Measurements from ENCODE around the gene GPR39.

GPR39 gene

DNA sequence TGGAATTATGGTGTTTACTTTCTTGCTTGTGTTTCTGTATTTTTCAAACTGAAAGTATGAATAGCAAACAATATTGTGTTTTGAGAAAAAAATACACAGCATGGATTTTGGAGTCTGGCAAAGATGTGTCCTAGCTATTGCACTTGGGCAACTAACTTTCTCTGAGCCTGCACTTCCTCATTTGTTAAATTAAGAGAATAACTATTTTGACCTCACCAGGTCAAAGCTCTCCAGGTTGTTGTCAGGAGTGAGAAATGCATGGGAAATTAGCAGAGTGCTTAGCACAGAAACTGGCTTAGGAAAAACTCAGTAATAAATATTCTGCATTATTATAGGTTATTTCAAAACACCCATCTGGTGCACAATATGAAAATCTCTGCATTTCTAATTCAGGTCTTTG, 225.2 kb downstream of the GPR39 start:
- no peaks in the 10 kb centered on the region for H3K4me1 ChIP-seq (ENCODE audit: control insufficient read depth in 1 of 2, insufficient read depth in 2 of 2, low read length in 2 of 2)
- H3K36me3 ChIP-seq (ENCODE audit: control insufficient read depth in 1 of 2, insufficient read depth in 2 of 2, low read length in 2 of 2): peaks cover 0 to 3% of the 10 kb centered on the region in 2 donors
- no peaks in the 10 kb centered on the region for H3K9me3 ChIP-seq (ENCODE audit: control insufficient read depth in 1 of 2, low read length in 2 of 2)
- H3K27me3 ChIP-seq (ENCODE audit: control insufficient read depth in 1 of 2, insufficient read depth in 2 of 2, low read length in 2 of 2): no peaks in the 10 kb centered on the region
- H3K9ac ChIP-seq (ENCODE audit: low read depth in 1 of 2, low read length in 2 of 2): no peak overlapping the region
- H3K4me3 ChIP-seq (ENCODE audit: low read depth in 1 of 2, low read length in 2 of 2): no peak overlapping the region
- H3K27ac ChIP-seq (ENCODE audit: low read depth, low read length): no peak overlapping the region

DNA sequence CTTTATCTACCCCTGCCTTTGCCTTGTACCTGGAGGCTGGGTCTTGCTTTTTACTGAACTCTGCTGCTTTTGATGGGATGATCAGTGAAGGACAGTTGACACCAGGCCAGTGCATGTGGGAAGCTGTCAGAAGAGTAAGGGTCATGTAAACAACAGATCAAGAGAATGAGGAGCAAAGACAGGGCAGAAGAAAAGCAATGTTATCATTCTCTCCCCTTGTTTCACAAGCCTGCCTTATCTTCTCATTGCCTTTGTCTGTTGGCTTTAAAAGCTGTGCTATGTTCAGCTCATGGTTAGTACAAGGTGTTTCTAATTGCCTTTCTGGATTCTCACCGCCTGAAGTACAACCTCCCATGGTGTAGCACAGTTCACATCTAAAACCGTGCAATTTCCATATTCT, 225.8 kb downstream of the GPR39 start:
- H3K4me1 ChIP-seq (ENCODE audit: control insufficient read depth in 1 of 2, insufficient read depth in 2 of 2, low read length in 2 of 2): no peaks in the 10 kb centered on the region
- no peak overlapping the region for H3K27ac ChIP-seq (ENCODE audit: low read depth, low read length)
- H3K9me3 ChIP-seq (ENCODE audit: control insufficient read depth in 1 of 2, low read length in 2 of 2): no peaks in the 10 kb centered on the region
- H3K4me3 ChIP-seq (ENCODE audit: low read depth in 1 of 2, low read length in 2 of 2): no peak overlapping the region
- peaks cover 0 to 3% of the 10 kb centered on the region in 2 donors for H3K36me3 ChIP-seq (ENCODE audit: control insufficient read depth in 1 of 2, insufficient read depth in 2 of 2, low read length in 2 of 2)
- H3K27me3 ChIP-seq (ENCODE audit: control insufficient read depth in 1 of 2, insufficient read depth in 2 of 2, low read length in 2 of 2): no peaks in the 10 kb centered on the region
- H3K9ac ChIP-seq (ENCODE audit: low read depth in 1 of 2, low read length in 2 of 2): no peak overlapping the region

DNA sequence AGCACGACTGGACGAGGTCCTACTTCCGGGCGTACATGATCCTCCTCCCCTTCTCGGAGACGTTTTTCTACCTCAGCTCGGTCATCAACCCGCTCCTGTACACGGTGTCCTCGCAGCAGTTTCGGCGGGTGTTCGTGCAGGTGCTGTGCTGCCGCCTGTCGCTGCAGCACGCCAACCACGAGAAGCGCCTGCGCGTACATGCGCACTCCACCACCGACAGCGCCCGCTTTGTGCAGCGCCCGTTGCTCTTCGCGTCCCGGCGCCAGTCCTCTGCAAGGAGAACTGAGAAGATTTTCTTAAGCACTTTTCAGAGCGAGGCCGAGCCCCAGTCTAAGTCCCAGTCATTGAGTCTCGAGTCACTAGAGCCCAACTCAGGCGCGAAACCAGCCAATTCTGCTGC, 228.6 kb downstream of the GPR39 start:
- Histone ChIP-seq H3K4me1 (ENCODE audit: control insufficient read depth in 1 of 2, insufficient read depth in 2 of 2, low read length in 2 of 2) (no peaks in the 10 kb centered on the region), H3K27me3 (ENCODE audit: control insufficient read depth in 1 of 2, insufficient read depth in 2 of 2, low read length in 2 of 2) (no peaks in the 10 kb centered on the region), H3K27ac (ENCODE audit: low read depth, low read length) (no peak overlapping the region), H3K36me3 (ENCODE audit: control insufficient read depth in 1 of 2, insufficient read depth in 2 of 2, low read length in 2 of 2) (peaks cover 0 to 3% of the 10 kb centered on the region in 2 donors), H3K9me3 (ENCODE audit: control insufficient read depth in 1 of 2, low read length in 2 of 2) (no peaks in the 10 kb centered on the region), H3K4me3 (ENCODE audit: low read depth in 1 of 2, low read length in 2 of 2) (no peak overlapping the region), H3K9ac (ENCODE audit: low read depth in 1 of 2, low read length in 2 of 2) (no peak overlapping the region)

DNA sequence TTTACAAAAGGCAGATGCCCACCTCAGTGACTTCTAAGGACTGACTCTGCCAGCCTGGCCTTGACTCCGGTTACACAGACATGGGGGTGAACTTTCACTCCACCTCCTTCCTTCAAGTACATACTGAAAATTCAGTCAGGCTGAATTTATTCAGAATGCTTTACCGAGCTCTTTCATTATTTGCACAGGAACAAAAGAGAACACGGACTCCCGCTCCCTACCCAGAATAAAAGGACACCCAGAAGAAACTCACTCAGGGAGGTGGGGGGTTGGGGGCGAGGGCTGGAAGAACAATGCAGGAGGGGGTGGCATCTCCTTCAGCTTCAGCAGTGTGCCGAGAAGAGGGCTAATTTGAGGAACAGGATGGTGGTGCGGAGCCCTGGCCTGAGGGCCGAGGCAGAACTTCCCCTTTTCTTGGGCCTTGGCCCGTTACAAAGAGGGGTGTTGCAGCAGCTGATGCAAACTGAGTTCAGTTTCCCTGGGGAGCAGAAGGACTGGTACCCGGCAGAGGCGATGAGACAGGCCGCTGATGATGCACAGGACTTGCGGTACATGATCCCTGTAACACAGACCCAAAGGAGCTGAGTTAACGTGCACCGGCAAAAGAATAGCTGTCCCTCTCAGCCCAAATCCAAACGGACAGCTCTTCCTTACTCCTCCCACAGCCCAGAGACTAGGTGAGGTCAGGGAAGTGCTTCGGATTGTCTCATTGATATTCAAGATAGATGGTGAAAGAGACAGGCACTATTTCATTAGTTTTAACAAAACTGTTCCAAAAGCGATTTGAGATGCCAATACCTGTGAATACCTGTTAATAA, 229.3 kb downstream of the GPR39 start:
- H3K9ac ChIP-seq (ENCODE audit: low read depth in 1 of 2, low read length in 2 of 2): no peak overlapping the region
- H3K4me1 ChIP-seq (ENCODE audit: control insufficient read depth in 1 of 2, insufficient read depth in 2 of 2, low read length in 2 of 2): no peaks in the 10 kb centered on the region
- no peaks in the 10 kb centered on the region for H3K9me3 ChIP-seq (ENCODE audit: control insufficient read depth in 1 of 2, low read length in 2 of 2)
- H3K36me3 ChIP-seq (ENCODE audit: control insufficient read depth in 1 of 2, insufficient read depth in 2 of 2, low read length in 2 of 2): peaks cover 0 to 3% of the 10 kb centered on the region in 2 donors
- no peaks in the 10 kb centered on the region for H3K27me3 ChIP-seq (ENCODE audit: control insufficient read depth in 1 of 2, insufficient read depth in 2 of 2, low read length in 2 of 2)
- no peak overlapping the region for H3K27ac ChIP-seq (ENCODE audit: low read depth, low read length)
- no peak overlapping the region for H3K4me3 ChIP-seq (ENCODE audit: low read depth in 1 of 2, low read length in 2 of 2)

DNA sequence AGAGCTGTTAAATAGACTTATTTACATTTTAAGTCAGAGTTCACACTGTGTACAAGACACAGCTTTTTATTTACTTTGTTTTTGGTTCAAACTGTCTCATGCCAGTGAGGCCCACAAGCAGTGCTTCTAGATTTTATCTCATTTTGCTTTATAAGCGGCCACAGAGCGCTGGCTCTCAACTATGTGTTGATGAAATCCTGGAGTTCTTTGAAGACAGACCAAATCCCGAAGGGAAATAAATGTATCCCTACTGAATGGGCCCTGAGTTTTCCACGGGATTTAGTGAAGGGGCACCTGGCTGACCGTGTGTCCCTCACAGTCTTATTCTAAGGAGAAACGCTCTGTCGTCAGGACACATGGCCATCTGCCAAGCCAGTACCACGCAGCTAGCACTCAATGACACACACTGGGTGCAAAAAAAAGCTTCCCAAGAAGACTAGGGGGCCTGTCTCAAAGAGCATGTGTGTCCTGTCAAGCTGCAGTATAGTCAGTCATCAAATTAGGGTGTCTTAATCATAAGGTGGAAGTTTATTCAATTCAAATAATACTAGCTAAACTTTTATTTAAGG, 230.0 kb downstream of the GPR39 start:
- Histone ChIP-seq H3K27me3 (ENCODE audit: control insufficient read depth in 1 of 2, insufficient read depth in 2 of 2, low read length in 2 of 2) (no peaks in the 10 kb centered on the region), H3K27ac (ENCODE audit: low read depth, low read length) (no peak overlapping the region), H3K4me1 (ENCODE audit: control insufficient read depth in 1 of 2, insufficient read depth in 2 of 2, low read length in 2 of 2) (no peaks in the 10 kb centered on the region), H3K9ac (ENCODE audit: low read depth in 1 of 2, low read length in 2 of 2) (no peak overlapping the region), H3K9me3 (ENCODE audit: control insufficient read depth in 1 of 2, low read length in 2 of 2) (no peaks in the 10 kb centered on the region), H3K36me3 (ENCODE audit: control insufficient read depth in 1 of 2, insufficient read depth in 2 of 2, low read length in 2 of 2) (peaks cover 0 to 3% of the 10 kb centered on the region in 2 donors), H3K4me3 (ENCODE audit: low read depth in 1 of 2, low read length in 2 of 2) (no peak overlapping the region)

DNA sequence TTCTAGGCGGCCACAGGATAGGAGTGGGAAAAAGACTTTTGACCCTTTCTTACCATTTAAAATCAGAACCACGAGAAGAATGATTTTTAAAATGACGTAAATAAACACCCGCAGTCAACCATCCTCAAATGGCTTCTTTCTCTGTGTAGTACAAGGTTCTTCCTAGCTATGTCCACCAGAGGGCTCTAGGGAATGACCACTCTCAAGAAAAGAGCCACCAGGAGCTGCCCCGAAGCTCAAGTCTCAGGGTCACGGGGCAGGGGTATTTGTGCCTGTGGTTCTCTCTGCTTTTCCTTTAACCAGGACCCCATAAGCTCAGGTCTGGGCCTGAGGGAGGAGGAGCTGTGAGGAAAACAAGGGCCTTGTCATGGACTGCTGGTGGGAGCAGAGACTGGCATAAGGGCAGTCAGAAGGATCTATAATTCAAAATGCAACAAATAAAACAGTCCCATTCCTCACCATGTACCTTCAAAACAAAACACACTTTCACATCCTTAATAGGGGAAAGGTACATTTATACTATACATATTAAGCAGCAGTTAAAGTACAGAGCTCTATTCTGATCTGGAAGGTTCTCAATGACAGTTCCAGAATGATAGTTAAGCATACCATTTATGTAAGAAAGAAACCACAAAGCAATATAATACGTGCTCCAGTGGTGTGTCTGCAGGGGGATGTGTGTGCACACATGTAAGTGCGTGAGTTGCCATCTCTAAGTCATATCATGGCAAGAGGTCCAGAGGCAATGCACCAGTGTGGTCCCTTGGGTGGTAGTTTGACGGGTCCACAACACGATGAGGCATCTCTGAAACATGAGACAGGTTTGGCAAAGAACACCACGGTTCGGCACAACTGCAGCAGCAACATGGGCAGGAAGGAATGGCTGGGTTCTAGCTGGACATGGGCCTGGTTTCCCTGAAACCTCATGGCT, 234.8 kb downstream of the GPR39 start:
- no peaks in the 10 kb centered on the region for H3K27me3 ChIP-seq (ENCODE audit: control insufficient read depth in 1 of 2, insufficient read depth in 2 of 2, low read length in 2 of 2)
- H3K9ac ChIP-seq (ENCODE audit: low read depth in 1 of 2, low read length in 2 of 2): no peak overlapping the region
- H3K36me3 ChIP-seq (ENCODE audit: control insufficient read depth in 1 of 2, insufficient read depth in 2 of 2, low read length in 2 of 2): no peaks in the 10 kb centered on the region
- no peak overlapping the region for H3K27ac ChIP-seq (ENCODE audit: low read depth, low read length)
- no peaks in the 10 kb centered on the region for H3K4me1 ChIP-seq (ENCODE audit: control insufficient read depth in 1 of 2, insufficient read depth in 2 of 2, low read length in 2 of 2)
- H3K9me3 ChIP-seq (ENCODE audit: control insufficient read depth in 1 of 2, low read length in 2 of 2): no peaks in the 10 kb centered on the region
- H3K4me3 ChIP-seq (ENCODE audit: low read depth in 1 of 2, low read length in 2 of 2): no peak overlapping the region

DNA sequence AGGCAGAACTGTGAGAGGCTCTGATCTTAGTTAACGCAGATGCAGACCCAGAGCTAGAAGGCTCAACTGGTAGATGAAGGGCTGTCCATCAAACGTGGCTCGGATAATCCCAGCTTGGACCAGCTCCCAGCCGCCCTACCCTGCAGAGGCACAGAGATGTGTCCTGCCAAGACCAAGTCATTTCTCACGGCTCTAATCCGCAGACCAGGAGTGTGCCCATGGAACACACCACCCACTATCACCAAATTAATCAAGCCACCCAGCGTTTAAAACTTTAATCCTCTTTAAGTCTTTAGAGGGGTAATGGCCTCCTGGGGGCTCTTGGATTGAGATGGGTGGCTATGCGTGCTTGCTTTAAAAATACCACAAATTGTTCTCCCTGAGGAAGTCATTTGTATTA, 235.9 kb downstream of the GPR39 start:
- no peaks in the 10 kb centered on the region for H3K4me1 ChIP-seq (ENCODE audit: control insufficient read depth in 1 of 2, insufficient read depth in 2 of 2, low read length in 2 of 2)
- H3K27ac ChIP-seq (ENCODE audit: low read depth, low read length): no peak overlapping the region
- H3K36me3 ChIP-seq (ENCODE audit: control insufficient read depth in 1 of 2, insufficient read depth in 2 of 2, low read length in 2 of 2): no peaks in the 10 kb centered on the region
- H3K9ac ChIP-seq (ENCODE audit: low read depth in 1 of 2, low read length in 2 of 2): no peak overlapping the region
- H3K27me3 ChIP-seq (ENCODE audit: control insufficient read depth in 1 of 2, insufficient read depth in 2 of 2, low read length in 2 of 2): no peaks in the 10 kb centered on the region
- H3K4me3 ChIP-seq (ENCODE audit: low read depth in 1 of 2, low read length in 2 of 2): no peak overlapping the region
- no peaks in the 10 kb centered on the region for H3K9me3 ChIP-seq (ENCODE audit: control insufficient read depth in 1 of 2, low read length in 2 of 2)

DNA sequence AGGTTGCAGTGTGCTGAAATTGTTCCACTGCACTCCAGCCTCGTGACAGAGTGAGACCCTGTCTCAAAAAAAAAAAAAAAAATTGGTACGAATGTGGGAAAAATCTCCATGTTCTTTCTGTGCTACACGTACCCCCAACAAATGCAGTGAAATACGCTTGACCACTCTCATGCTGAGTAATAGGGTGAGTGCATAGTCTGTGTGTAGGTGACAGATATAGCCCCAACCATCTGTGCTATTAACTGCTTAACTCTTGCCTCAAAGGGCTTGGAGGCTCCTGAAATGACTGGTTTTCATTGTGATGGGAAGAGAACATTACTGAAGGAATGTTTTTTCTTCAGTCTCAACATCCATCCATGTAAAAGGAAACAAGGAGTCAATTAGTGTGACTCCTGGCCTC, 237.7 kb downstream of the GPR39 start:
- no peaks in the 10 kb centered on the region for H3K4me1 ChIP-seq (ENCODE audit: control insufficient read depth in 1 of 2, insufficient read depth in 2 of 2, low read length in 2 of 2)
- no peaks in the 10 kb centered on the region for H3K9me3 ChIP-seq (ENCODE audit: control insufficient read depth in 1 of 2, low read length in 2 of 2)
- H3K9ac ChIP-seq (ENCODE audit: low read depth in 1 of 2, low read length in 2 of 2): no peak overlapping the region
- no peak overlapping the region for H3K27ac ChIP-seq (ENCODE audit: low read depth, low read length)
- H3K27me3 ChIP-seq (ENCODE audit: control insufficient read depth in 1 of 2, insufficient read depth in 2 of 2, low read length in 2 of 2): no peaks in the 10 kb centered on the region
- no peak overlapping the region for H3K4me3 ChIP-seq (ENCODE audit: low read depth in 1 of 2, low read length in 2 of 2)
- no peaks in the 10 kb centered on the region for H3K36me3 ChIP-seq (ENCODE audit: control insufficient read depth in 1 of 2, insufficient read depth in 2 of 2, low read length in 2 of 2)

DNA sequence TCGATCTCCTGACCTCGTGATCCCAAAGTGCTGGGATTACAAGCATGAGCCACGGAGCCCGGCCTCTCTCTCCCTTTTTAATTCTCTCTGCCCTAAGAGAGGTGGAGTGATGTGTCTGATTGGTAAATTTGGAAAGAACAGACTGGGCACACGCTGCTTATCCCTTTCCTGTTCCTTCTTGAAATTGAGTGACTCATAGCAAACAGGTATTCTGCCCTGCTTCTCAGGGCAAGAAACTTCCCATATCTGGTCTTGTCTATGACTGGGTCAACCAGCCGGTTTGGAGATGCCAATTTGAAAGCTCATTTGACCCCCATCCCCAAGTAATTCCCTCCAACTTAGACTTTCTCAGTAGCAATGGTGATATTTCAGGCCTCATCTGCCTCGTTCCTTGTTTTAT, 238.4 kb downstream of the GPR39 start:
- H3K4me3 ChIP-seq (ENCODE audit: low read depth in 1 of 2, low read length in 2 of 2): no peak overlapping the region
- no peaks in the 10 kb centered on the region for H3K27me3 ChIP-seq (ENCODE audit: control insufficient read depth in 1 of 2, insufficient read depth in 2 of 2, low read length in 2 of 2)
- no peak overlapping the region for H3K9ac ChIP-seq (ENCODE audit: low read depth in 1 of 2, low read length in 2 of 2)
- H3K9me3 ChIP-seq (ENCODE audit: control insufficient read depth in 1 of 2, low read length in 2 of 2): no peaks in the 10 kb centered on the region
- no peaks in the 10 kb centered on the region for H3K4me1 ChIP-seq (ENCODE audit: control insufficient read depth in 1 of 2, insufficient read depth in 2 of 2, low read length in 2 of 2)
- no peak overlapping the region for H3K27ac ChIP-seq (ENCODE audit: low read depth, low read length)
- no peaks in the 10 kb centered on the region for H3K36me3 ChIP-seq (ENCODE audit: control insufficient read depth in 1 of 2, insufficient read depth in 2 of 2, low read length in 2 of 2)

Data from duodenal mucosa (tissue), 2 donors.